ENCODE data around the gene PPP6R3.

Gene PPP6R3

DNA sequence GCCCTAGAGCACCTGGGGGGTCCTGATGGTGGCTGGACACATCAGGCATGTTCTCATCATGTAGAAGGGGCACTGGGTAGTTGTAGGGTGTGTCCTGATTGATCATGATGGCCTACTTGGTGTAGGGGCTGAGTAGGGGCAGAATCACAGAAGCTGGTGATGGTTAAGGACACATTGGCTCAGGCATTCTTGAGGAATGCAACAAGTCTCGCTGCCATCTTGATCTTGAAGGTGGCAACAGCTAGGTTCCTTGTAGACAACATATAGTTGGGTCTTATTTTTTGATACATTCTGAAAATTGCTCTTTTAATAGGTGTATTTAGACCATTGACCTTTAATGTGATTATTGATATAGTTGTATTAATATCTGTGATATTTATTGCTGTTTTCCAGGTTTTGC is 28.1 kb downstream of the PPP6R3 start:
- Histone ChIP-seq H3K4me2 (ENCODE audit: insufficient read depth, low read length) (no peak overlapping the region), H2AFZ (ENCODE audit: low read depth, low read length) (no peak overlapping the region), H3K27ac (ENCODE audit: low read length) (no peak overlapping the region), H4K20me1 (ENCODE audit: insufficient read depth, low read length) (peaks cover 85% of the 10 kb centered on the region), H3K9me3 (ENCODE audit: insufficient read depth, low read length, severe bottlenecking) (no peaks in the 10 kb centered on the region), H3K4me3 (ENCODE audit: low read depth in 1 of 2, low read length in 2 of 2) (no peak overlapping the region), H3K4me1 (ENCODE audit: insufficient read depth, low read length) (no peaks in the 10 kb centered on the region), H3K27me3 (ENCODE audit: insufficient read depth, low read length, poor library complexity) (no peaks in the 10 kb centered on the region), H3K79me2 (ENCODE audit: insufficient read depth, low read length) (peaks cover 99% of the 10 kb centered on the region), H3K9ac (ENCODE audit: low read depth, low read length) (no peak overlapping the region), H3K36me3 (ENCODE audit: insufficient read depth, low read length) (0 out of 2 replicates have a peak, but pooled peaks cover 2% of the 10 kb centered on the region)
- no peak for DNase-seq
- no peak for ATAC-seq (ENCODE audit: insufficient read depth, low read depth)
- TF ChIP-seq EZH2 (IDR thresholded peaks at IDR 0.05; ENCODE audit: borderline replicate concordance, low read depth, low read length, severe bottlenecking) (no peak), CTCF (IDR thresholded peaks at IDR 0.05; ENCODE audit: borderline replicate concordance, extremely low read depth, low read length, poor library complexity, severe bottlenecking) (no peak)

DNA sequence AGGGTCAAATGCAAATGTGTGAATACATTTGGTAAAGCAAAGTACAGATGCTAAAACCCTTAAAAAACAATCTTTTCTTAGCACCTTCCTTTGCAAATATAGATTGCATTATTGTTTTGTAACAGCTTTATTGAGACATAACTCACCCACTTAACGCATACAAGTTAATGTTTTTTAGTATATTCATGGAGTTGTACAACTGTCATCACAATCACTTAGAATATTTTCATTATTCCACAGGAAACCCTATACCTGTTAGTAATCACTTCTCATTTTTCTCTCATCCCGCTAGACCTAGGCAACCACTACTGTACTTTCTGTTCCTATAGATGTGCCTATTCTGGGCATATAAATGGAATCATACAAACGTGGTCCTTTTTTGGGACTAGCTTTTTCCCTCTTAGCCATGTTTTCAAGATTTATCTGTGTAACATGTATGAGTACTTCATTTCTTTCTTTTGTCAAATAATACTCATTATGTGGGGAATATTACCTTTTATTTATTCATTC is 34.7 kb downstream of the PPP6R3 start:
- 0 out of 2 replicates have a peak, but pooled peaks cover 2% of the 10 kb centered on the region for H3K36me3 ChIP-seq (ENCODE audit: insufficient read depth, low read length)
- peaks cover 98% of the 10 kb centered on the region for H3K79me2 ChIP-seq (ENCODE audit: insufficient read depth, low read length)
- H3K27me3 ChIP-seq (ENCODE audit: insufficient read depth, low read length, poor library complexity): no peaks in the 10 kb centered on the region
- ATAC-seq (ENCODE audit: insufficient read depth, low read depth): no peak
- TF ChIP-seq CTCF (IDR thresholded peaks at IDR 0.05; ENCODE audit: borderline replicate concordance, extremely low read depth, low read length, poor library complexity, severe bottlenecking): no peak
- TF ChIP-seq EZH2 (IDR thresholded peaks at IDR 0.05; ENCODE audit: borderline replicate concordance, low read depth, low read length, severe bottlenecking): no peak
- no peaks in the 10 kb centered on the region for H3K4me1 ChIP-seq (ENCODE audit: insufficient read depth, low read length)
- H2AFZ ChIP-seq (ENCODE audit: low read depth, low read length): no peak overlapping the region
- H3K9ac ChIP-seq (ENCODE audit: low read depth, low read length): no peak overlapping the region
- no peak overlapping the region for H3K4me3 ChIP-seq (ENCODE audit: low read depth in 1 of 2, low read length in 2 of 2)
- H3K9me3 ChIP-seq (ENCODE audit: insufficient read depth, low read length, severe bottlenecking): no peaks in the 10 kb centered on the region
- H3K27ac ChIP-seq (ENCODE audit: low read length): no peak overlapping the region
- H4K20me1 ChIP-seq (ENCODE audit: insufficient read depth, low read length): peaks cover 89% of the 10 kb centered on the region
- no peak overlapping the region for H3K4me2 ChIP-seq (ENCODE audit: insufficient read depth, low read length)
- DNase-seq: no peak

DNA sequence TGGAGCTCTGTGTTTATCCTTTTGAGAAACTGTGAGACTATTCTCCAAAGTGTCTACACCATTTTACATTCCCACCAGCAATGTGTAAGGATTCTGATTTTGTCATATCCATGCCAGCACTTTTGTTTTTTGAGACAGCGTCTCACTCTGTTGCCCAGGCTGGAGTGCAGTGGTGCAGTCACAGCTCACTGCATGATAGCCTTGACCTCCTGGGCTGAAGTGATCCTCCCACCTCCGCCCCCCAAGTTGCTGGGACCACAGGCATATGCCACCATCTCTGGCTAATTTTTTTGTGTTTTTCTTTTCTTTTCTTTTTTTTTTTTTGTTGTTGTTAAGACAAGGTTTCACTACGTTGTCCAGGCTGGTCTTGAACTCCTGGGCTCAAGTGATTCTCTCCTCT is 35.3 kb downstream of the PPP6R3 start:
- H3K9me3 ChIP-seq (ENCODE audit: insufficient read depth, low read length, severe bottlenecking): no peaks in the 10 kb centered on the region
- no peak overlapping the region for H3K4me3 ChIP-seq (ENCODE audit: low read depth in 1 of 2, low read length in 2 of 2)
- no peak overlapping the region for H3K9ac ChIP-seq (ENCODE audit: low read depth, low read length)
- H3K27me3 ChIP-seq (ENCODE audit: insufficient read depth, low read length, poor library complexity): no peaks in the 10 kb centered on the region
- H4K20me1 ChIP-seq (ENCODE audit: insufficient read depth, low read length): peaks cover 89% of the 10 kb centered on the region
- ATAC-seq (ENCODE audit: insufficient read depth, low read depth) (no peak), DNase-seq (no peak)
- H3K4me2 ChIP-seq (ENCODE audit: insufficient read depth, low read length): no peak overlapping the region
- no peak overlapping the region for H3K27ac ChIP-seq (ENCODE audit: low read length)
- no peak overlapping the region for H2AFZ ChIP-seq (ENCODE audit: low read depth, low read length)
- peaks cover 98% of the 10 kb centered on the region for H3K79me2 ChIP-seq (ENCODE audit: insufficient read depth, low read length)
- no peak for TF ChIP-seq CTCF (IDR thresholded peaks at IDR 0.05; ENCODE audit: borderline replicate concordance, extremely low read depth, low read length, poor library complexity, severe bottlenecking)
- TF ChIP-seq EZH2 (IDR thresholded peaks at IDR 0.05; ENCODE audit: borderline replicate concordance, low read depth, low read length, severe bottlenecking): no peak
- H3K4me1 ChIP-seq (ENCODE audit: insufficient read depth, low read length): no peaks in the 10 kb centered on the region
- H3K36me3 ChIP-seq (ENCODE audit: insufficient read depth, low read length): 0 out of 2 replicates have a peak, but pooled peaks cover 2% of the 10 kb centered on the region
